GM18511 (cell line): ENCODE data around the gene MYO3B.
"Not testable (repeated sequence)": the region's sequence is repeated elsewhere in the genome, so short reads cannot be mapped to it uniquely, and the experiment has no call there.

Experiments used
- ATAC-seq: cut with Tn5 transposase; IDR thresholded peaks from one replicate; pipeline ENCODE4 v1.9.1; 2021; ENCODE audit warnings: mild to moderate bottlenecking, moderate library complexity; ENCODE audit not compliant: unreplicated experiment

The MYO3B gene

DNA sequence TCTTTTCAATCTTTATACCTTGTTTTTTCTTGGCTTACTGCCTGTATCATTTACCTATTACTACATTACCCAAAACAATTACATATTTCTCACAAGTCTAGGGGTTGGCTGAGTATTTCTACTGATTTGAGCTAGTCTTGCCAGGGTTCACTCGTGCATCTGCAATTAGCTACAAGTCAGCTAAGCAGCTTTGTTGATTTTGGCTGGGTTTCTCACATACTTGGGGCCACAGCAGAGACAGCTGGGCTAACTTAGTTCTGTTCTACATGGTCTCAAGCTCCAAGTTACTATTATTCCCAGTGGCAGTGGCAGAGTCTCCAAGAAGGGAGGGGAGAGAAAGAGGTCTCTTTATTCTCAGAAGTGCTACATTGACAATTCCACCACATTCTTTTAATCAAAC lies 482.5 kb downstream of the MYO3B start:
- ATAC-seq, result no peak

DNA sequence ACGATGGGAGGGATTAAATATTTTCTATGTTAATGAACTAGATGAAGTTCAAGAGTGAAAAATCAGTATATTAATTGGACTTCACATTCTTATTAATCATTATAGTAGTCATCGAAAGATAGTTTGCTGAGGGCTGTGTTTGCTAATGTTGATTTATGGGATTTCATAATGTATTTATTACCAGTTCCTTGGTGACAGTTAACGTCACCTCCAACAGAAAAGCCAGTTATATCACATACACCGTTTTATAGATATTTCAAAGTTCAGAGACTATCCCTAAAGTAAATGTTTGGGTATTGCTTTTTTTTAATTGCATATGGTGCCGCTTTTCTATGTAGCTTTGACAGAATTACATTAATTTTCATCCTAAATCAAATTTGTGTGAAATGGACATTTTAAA lies 487.8 kb downstream of the MYO3B start:
- no peak for ATAC-seq

DNA sequence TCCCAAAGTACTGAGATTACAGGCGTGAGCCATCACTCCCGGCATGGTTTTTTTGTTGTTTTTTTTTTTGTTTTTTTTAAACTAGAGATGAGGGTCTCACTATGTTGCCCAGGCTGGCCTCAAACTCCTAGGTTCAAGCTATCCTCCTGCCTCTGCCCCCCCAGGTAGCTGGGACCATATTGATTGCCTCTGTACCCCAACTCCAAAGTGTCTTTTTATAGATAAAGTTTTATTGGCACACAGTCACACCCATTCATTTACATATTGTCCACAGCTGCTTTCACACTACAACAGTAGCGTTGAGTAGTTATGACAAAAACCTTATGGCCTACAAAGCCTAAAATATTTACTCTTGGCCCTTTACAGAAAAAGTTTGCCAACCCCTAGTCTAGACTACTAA lies 492.0 kb downstream of the MYO3B start:
- no peak for ATAC-seq

DNA sequence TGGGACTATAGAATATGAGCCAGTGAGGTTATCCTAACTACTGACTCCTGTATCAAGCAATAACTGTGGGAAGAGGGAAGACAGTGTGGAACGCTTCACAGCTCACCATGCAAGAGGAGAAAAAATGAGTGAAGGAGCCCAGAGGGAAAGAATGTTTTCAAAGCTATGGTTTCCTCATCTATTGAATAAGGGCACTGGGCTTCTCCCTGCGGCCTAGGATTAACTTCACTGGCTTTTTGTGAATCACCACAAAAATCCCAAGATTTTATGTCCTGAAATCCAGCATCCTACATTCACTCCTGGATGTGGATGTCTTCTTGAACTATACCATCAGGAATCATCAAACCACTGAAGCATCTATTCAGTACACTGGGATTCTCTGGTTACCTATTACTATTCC lies 492.7 kb downstream of the MYO3B start:
- ATAC-seq, result no peak

DNA sequence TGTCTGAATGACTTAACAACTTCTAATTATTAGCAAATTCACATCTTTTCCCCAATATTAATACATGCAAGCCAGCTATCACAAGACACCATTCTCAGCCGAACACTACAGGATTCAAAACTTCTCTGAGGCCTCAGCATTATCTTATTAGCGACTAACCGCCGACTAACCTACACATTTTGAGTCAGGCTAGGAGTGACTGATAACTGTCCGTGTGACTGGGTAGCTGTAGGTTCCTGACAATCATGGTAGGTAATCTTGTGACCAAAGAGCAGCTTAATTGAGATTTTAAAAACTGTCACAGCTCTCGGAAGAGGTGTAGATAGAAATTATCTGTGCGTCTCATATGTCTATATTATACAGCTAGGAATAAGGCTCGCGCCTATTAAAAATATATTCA lies 493.1 kb downstream of the MYO3B start:
- no peak for ATAC-seq

DNA sequence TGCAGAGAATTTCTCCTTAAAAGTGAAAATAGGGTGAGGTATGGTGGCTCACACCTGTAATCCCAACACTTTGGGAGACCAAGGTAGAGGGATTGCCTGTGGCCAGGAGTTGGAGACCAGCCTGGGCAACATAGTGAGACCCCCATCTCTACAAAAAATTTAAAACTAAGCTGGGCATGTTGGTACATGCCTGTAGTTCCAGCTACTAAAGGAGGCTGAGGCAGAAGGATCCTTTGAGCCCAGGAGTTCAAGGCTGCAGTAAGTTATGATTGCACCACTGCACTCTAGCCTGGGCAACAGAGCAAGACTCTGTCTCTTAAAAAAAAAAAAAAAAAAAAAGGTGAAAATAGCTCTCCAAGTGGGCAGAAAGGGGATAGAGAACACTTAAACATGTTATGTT lies 496.3 kb downstream of the MYO3B start:
- not testable (repeated sequence) for ATAC-seq

DNA sequence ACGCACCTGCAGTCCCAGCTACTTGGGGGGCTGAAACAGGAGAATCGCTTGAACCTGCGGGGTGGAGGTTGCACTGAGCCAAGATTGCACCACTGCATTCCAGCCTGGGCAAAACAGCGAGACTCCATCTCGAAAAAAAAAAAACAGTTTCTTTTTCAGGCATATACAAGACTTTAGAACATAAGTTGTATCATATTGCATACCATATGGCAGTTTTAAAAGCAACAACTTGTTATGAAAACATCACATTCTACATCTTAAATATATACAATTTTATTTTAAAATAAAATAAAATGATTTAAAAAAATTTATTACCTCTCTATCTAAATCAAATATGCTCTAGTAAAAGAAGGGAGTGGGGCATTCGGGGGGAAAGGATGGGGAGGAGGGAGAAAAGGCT lies 497.8 kb downstream of the MYO3B start:
- no peak for ATAC-seq

DNA sequence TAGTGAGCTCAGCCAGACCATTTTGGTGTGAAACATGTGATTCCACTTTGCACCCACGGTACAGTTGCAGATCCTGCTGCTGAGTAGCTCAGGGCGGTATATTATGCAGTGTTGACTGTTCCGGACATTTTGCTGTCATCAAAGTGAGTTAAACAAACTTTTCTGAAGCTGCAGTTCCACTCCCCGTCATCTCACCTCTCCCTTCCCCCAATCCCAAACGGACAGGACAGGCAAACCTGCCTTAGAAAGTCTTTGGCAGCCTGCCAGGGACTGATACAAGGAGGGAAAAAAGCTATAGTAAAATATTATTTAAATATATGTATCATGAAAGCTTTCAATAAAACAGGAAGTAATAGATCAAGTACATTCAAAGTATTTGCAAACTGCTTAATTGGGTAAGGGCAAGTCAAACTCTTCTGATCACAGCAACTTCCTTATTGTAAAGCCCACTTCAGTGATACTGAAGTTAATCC lies 501.7 kb downstream of the MYO3B start:
- ATAC-seq, result no peak

DNA sequence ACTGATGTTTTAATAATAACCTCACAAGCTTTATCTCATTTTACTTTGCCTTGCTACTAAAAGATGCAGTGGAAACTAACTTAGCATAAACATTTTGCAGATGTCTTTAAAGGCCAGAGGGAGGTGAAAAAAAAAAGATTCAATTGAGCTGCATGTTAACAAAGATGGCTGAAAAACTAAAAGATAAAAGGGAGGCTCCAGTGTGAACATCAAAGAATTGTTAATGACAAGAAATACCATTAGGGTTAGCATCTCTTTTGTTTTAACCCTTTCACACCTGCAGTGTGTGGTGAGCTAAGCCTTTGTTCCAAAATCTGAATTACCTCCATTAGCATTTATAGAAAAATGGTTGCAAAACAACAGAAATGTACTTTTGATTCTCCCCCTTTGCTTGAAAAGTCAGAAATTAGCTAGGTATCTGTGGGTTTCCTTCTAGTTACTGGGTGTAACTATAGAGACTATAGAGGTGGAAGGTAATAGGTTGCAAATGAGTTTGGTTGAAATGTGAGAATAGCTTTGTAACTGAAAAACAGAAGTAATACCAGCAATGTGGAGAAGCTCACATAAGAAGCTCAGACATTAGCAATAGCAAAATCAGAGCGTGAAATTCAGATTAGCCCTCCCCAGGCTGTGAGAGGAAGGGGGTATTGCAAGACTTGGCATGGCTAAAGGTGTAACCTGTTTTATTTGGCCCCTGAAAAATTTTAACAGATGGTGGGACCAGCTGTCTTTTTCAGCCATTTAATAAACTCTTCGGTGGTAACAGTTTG lies 502.4 kb downstream of the MYO3B start:
- ATAC-seq, result peak; percentile 94

DNA sequence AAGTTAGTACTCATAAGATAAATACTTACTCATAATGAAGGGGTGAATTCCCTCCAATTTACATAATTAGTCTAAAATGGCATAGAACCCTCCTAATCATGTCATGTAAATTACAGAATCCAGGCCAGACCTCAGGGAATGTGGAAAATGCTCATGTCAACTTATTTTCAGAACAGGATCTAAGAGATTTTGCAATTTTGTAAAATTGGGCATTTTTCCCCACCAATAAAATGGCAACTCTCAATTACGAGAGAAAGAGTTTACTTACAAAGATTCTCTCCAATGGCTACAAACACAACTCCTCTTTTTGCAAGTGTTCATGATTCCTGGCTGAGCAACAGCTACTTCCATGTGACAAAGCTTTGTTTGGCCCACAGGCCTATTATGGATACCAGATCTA lies 503.4 kb downstream of the MYO3B start:
- ATAC-seq, result no peak

DNA sequence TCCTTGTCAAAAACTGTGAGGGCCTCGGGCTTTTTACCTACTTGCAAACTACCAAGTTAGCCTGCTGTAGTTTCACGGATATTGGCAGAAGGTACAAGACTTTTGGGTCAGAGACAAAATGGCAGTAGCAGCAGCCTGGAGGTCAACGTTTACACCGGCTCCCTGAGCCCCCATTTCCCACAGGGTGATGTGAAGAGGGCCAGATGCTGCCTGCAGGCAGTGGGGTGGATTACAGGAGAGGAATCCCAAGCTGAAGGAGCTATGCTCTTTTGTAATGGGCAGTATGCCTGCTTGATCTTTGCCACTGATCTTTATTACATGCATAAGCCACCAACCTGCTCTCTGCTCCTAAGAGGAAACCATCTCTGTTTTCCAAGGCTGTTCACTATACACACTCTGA lies 507.6 kb downstream of the MYO3B start:
- ATAC-seq, result no peak

DNA sequence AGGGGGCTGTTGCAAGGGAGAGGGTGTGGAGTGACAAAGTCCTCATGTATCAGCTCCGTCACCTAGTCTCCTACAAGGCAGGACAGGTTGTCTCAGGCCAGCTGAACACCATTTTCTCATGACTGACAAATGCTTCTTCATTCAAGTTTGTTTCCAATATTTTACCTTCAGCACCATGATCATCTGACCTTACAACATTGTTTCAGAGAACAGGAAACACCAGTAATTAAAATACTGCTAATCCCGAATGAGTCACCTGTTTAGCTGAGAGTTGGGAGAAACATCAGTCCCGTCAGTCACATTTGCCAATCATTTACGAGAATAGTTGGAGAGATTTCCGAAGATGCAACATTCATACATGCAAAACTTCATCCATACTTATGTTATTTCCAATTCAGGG lies 511.5 kb downstream of the MYO3B start:
- ATAC-seq, result no peak

DNA sequence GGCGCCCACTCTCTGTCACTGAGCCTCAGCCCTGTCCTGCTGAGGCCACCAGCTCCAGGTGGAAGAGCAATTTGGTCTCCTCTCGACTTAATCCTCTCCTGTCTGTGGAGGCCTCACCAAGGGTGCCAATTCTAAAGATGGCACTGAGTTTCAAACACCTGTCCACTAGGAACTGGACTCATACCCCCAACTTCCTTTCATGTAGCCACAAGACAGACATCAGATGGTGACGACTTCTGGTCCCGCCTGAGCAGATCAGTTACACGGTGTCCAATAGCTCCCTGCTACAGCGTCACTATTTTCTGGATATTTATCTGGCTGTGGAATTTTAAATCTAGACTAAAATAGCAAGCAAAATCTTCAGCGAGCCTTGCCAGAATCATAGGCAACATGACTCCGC lies 512.7 kb downstream of the MYO3B start:
- no peak for ATAC-seq

DNA sequence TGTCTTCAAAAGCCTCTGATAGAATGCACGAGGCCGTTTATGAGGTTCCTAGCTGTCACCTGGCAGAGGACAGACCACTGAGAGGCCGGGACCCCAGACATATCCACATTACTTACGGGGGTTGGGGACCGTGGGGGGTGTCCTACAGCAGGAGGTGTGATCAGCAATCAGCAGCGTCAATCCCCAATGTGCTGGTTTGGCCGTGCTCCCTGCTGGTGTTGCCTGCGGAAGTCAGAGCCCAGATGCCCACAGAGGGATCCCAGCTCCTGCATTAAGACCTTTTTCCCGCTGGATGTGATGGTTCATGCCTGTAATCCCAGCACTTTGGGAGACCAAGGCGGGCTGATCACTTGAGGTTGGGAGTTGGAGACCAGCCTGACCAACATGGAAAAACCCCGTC lies 516.4 kb downstream of the MYO3B start:
- ATAC-seq, result no peak

DNA sequence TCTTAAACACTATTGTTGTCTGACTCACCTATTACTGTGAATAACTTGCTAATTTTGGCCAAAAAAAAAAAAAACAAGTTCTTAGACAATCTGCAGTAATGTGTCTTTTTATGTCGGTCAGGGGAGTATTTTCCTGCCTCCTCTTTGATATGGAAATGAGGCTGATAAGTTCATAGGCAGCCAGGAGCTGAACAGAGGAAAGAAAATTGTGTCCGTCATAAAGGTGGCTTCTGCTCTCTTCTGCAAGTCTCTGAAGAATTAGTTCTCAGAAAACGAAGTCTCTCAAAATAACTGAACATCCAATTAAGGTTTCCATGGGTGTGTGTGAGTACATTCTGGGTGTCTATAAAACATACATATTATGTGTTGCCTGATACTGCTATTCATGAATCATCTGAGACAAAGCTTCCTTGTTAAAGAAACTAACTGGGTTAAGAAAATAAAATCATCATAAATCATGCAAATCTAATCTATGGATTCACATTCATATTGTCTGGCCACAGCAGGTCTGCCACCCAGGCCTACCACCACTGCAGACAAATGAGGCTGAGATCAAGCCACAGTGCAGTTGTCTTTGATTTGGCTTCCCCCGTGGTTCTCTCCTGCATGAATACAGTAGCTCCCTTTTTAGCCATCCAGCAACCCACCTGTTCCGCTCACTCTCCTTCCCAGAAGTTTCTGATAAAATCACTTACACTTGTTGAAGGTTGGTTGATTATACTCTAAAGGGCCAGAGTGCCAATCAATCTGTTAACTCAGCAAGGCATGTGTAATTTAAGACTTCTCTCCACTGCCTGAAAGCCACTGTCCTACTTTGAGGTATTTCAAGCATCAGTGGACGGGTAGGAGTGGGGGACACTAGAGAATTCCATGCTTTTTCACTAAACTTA lies 517.8 kb downstream of the MYO3B start:
- ATAC-seq, result no peak

DNA sequence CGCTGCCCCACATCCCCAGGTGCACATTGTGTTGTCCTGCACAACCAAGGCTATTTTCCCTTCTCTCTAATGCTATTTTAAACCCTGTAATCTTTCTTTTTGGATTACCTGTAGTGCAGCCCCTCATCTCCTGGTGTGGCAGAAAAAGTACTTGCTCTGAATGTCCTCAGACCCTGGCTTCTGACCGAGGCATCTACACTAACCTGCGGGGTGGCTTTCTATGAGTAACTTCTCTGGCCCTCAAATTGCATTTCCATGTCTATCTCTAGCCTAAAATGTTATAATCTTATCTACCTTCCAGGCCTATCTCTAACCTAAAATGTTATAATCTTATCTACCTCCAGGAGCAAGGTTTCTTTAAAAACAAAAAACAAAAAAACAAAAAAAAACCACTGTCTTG lies 519.0 kb downstream of the MYO3B start:
- ATAC-seq, result no peak

DNA sequence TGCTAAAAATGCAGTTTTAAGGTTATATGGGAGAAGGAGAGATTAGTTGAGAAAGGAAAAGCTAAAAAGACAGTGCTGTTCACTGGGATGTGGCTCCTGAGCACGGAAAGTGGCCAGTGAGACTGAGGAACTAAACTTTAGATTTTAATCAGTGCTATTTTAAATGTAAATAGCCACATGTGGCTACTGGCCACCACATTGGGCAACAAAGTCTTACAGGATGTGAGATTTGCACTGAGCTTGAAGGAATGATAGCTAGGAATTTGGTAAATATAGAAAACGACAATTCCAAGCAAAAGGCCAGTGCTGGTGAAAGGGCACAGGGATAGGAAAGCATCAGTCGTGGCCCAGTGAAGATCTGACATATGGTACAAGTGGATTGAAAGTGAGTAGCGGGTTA lies 523.1 kb downstream of the MYO3B start:
- ATAC-seq, result no peak

DNA sequence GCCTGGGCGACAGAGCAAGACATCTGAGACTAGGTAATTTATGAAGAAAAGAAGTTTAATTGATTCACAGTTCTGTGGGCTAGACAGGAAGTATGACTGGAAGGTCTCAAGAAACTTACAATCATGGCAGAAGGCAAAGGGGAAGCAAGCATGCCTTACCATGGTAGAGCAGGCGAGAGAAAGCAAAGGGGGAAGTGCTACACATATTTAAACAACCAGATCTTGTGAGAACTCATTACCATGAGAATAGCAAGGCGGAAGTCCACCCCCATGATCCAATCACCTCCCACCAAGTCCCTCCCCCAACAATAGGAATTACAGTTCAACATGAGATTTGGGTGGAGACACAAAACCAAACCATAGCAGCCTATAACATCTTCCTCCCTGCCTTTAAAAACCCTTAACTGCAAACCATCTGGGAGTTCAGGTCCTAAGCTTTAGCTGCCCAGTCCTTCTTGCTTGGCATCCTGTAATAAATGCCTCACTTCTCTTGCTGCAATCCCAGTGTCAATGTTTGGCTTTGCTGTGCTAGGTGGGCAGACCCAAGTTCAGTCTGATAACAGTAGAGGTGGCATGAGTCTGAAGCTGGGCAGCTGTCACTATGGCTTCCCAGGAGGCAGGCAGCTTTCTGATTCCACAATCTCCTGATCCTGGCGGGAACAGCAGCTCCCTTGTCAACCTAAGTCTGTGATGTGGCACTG lies 526.0 kb downstream of the MYO3B start:
- ATAC-seq, result no peak
